H1 (cell line): Measurements from ENCODE around the gene SETX. TPM values are rescaled to one million over a fixed set of nuclear protein-coding genes. Genes with fewer than 3 reads are reported as not detected.

ENCODE experiments used
- CTCF ChIA-PET: fragments of 300-600 bp; sonication (Branson Sonifier 250); formaldehyde crosslinking; loops from one replicate; lab custom pipeline; 2021; ENCODE audit not compliant: partially characterized antibody; lab: Charles Lee
- POLR2A ChIA-PET: fragments of 300-600 bp; sonication (Branson Sonifier 250); formaldehyde crosslinking; loops from one replicate; lab custom pipeline; 2021; ENCODE audit warnings: inconsistent platforms; ENCODE audit not compliant: partially characterized antibody; lab: Charles Lee
- DNase-seq, 2 experiments: peaks; one replicate each; pipeline versions ENCODE4 v3.0.0 to v3.0.0-alpha.2; 2010 to 2022; ENCODE audit warnings: low spot score in 2 of 2, low read depth in 1 of 2, mixed read lengths in 1 of 2
- FAIRE-seq: peaks from 2 replicates; lab custom pipeline; 2011; peaks lifted over from hg19 to GRCh38; lab: Jason Lieb, UNC
- H2AFZ ChIP-seq: 2 replicates; pipeline ENCODE4 v1.8.1; 2012; ENCODE audit warnings: low read length, inconsistent platforms
- H2AK5ac ChIP-seq: 2 replicates; pipeline ENCODE4 v1.6.1; 2013; ENCODE audit warnings: low read depth, low read length
- H2BK120ac ChIP-seq: replicated peaks from 2 replicates; pipeline ENCODE3; 2013; ENCODE audit warnings: low read depth, low read length, inconsistent platforms
- H2BK12ac ChIP-seq: 2 replicates; pipeline ENCODE4 v1.6.1; 2013; ENCODE audit warnings: low read depth, low read length
- H2BK15ac ChIP-seq: 2 replicates; pipeline ENCODE4 v1.6.1; 2013; ENCODE audit warnings: low read length
- H2BK20ac ChIP-seq: 2 replicates; pipeline ENCODE4 v1.6.1; 2013; ENCODE audit warnings: low read length
- H2BK5ac ChIP-seq: 2 replicates; pipeline ENCODE4 v1.6.1; 2013; ENCODE audit warnings: low read depth, low read length
- H3K14ac ChIP-seq: 2 replicates; pipeline ENCODE4 v1.6.1; 2013; ENCODE audit warnings: inconsistent platforms; ENCODE audit not compliant: insufficient read length
- H3K18ac ChIP-seq: 2 replicates; pipeline ENCODE4 v1.6.1; 2013; ENCODE audit warnings: low read length; ENCODE audit errors: extremely low read depth
- H3K23ac ChIP-seq: 2 replicates; pipeline ENCODE4 v1.6.1; 2013; ENCODE audit warnings: inconsistent platforms; ENCODE audit not compliant: insufficient read length
- H3K23me2 ChIP-seq: 2 replicates; pipeline ENCODE4 v1.6.1; 2013; ENCODE audit warnings: low read depth, low read length
- H3K27ac ChIP-seq: 2 replicates; pipeline ENCODE4 v1.6.1; 2011; ENCODE audit warnings: low read depth, low read length, inconsistent platforms
- H3K27me3 ChIP-seq, 4 experiments: replicated peaks in 1 of 4; 1 replicate in 1 of 4; 2 replicates in 3 of 4; pipeline versions ENCODE4 v1.6.1 to v1.8.1; 2011 to 2013; ENCODE audit warnings: low read length in 3 of 4, mild to moderate bottlenecking in 3 of 4, inconsistent platforms in 2 of 4, mixed read lengths in 2 of 4, moderate library complexity in 1 of 4; ENCODE audit not compliant: control insufficient read depth in 3 of 4, insufficient read depth in 3 of 4; ENCODE audit errors: extremely low read depth in 1 of 4
- H3K36me3 ChIP-seq, 4 experiments: 2 replicates each; pipeline versions ENCODE4 v1.6.1 to v1.8.1; 2011 to 2013; ENCODE audit warnings: mild to moderate bottlenecking in 4 of 4, low read length in 3 of 4, moderate library complexity in 2 of 4, control low read depth in 1 of 4, inconsistent platforms in 1 of 4; ENCODE audit not compliant: insufficient read depth in 4 of 4, control insufficient read depth in 2 of 4
- H3K4ac ChIP-seq: replicated peaks from 2 replicates; pipeline ENCODE3; 2013; ENCODE audit warnings: low read length, low read depth, mixed read lengths, inconsistent platforms; ENCODE audit not compliant: insufficient read length
- H3K4me1 ChIP-seq, 4 experiments: replicated peaks in 1 of 4; 1 replicate in 1 of 4; 2 replicates in 3 of 4; pipeline versions ENCODE4 v1.6.1 to v1.8.1; 2011 to 2013; ENCODE audit warnings: low read length in 3 of 4, inconsistent platforms in 2 of 4, mixed read lengths in 1 of 4; ENCODE audit not compliant: insufficient read depth in 4 of 4, control insufficient read depth in 3 of 4
- H3K4me2 ChIP-seq, 2 experiments: 2 replicates each; pipeline versions ENCODE4 v1.6.1 to v1.8.1; 2011 to 2013; ENCODE audit warnings: low read depth in 2 of 2, low read length in 2 of 2, control low read depth in 1 of 2, inconsistent platforms in 1 of 2, mild to moderate bottlenecking in 1 of 2; ENCODE audit not compliant: insufficient read depth in 1 of 2
- H3K4me3 ChIP-seq, 4 experiments: fragments of 200-600, 300-600 bp in 1 of 4; sonication (generic), shearing (Covaris generic), sonication (Bioruptor Twin) in 1 of 4; 2 replicates each; pipeline versions ENCODE4 v1.5.1 to v1.8.1; 2011 to 2016; ENCODE audit warnings: low read length in 4 of 4, low read depth in 3 of 4, control low read depth in 2 of 4, inconsistent platforms in 2 of 4, mild to moderate bottlenecking in 2 of 4, mixed read lengths in 1 of 4, moderate library complexity in 1 of 4; ENCODE audit not compliant: insufficient read depth in 2 of 4; ENCODE audit errors: extremely low read depth in 1 of 4
- H3K56ac ChIP-seq: replicated peaks from 2 replicates; pipeline ENCODE3; 2013; ENCODE audit warnings: low read depth, mild to moderate bottlenecking, mixed read lengths, low read length, inconsistent platforms; ENCODE audit not compliant: insufficient read length
- H3K79me1 ChIP-seq: 2 replicates; pipeline ENCODE4 v1.6.1; 2013; ENCODE audit warnings: low read depth, low read length, control low read depth
- H3K79me2 ChIP-seq, 2 experiments: 2 replicates each; pipeline versions ENCODE4 v1.6.1 to v1.8.1; 2012 to 2013; ENCODE audit warnings: low read length in 2 of 2, mild to moderate bottlenecking in 2 of 2, inconsistent platforms in 1 of 2; ENCODE audit not compliant: insufficient read depth in 2 of 2, control insufficient read depth in 1 of 2
- H3K9ac ChIP-seq, 4 experiments: replicated peaks in 1 of 4; 1 replicate in 1 of 4; 2 replicates in 3 of 4; pipeline versions ENCODE4 v1.6.1 to v1.8.1; 2011 to 2013; ENCODE audit warnings: low read depth in 3 of 4, low read length in 3 of 4, control low read depth in 2 of 4, mild to moderate bottlenecking in 2 of 4, moderate library complexity in 2 of 4, inconsistent platforms in 1 of 4; ENCODE audit errors: extremely low read depth in 1 of 4
- H3K9me3 ChIP-seq, 2 experiments: 2 replicates each; pipeline versions ENCODE4 v1.6.1 to v1.8.1; 2012 to 2013; ENCODE audit warnings: mild to moderate bottlenecking in 2 of 2, moderate library complexity in 2 of 2, control low read depth in 1 of 2, inconsistent platforms in 1 of 2, low read depth in 1 of 2, low read length in 1 of 2, mixed read lengths in 1 of 2; ENCODE audit not compliant: insufficient read depth in 2 of 2
- H4K20me1 ChIP-seq, 2 experiments: replicated peaks in 1 of 2; 2 replicates each; pipeline versions ENCODE3 to v1.8.1; 2011 to 2013; ENCODE audit warnings: inconsistent platforms in 2 of 2, low read length in 2 of 2, mild to moderate bottlenecking in 1 of 2; ENCODE audit not compliant: insufficient read depth in 2 of 2, control insufficient read depth in 1 of 2
- H4K5ac ChIP-seq: 2 replicates; pipeline ENCODE4 v1.6.1; 2013; ENCODE audit warnings: low read length, low read depth, mixed read lengths, inconsistent platforms; ENCODE audit not compliant: insufficient read length
- H4K8ac ChIP-seq: 2 replicates; pipeline ENCODE4 v1.8.0; 2013; ENCODE audit warnings: mild to moderate bottlenecking, moderate library complexity, low read length, inconsistent platforms; ENCODE audit not compliant: insufficient read depth; ENCODE audit errors: extremely low read depth
- H4K91ac ChIP-seq: replicated peaks from 2 replicates; pipeline ENCODE3; 2013; ENCODE audit warnings: low read length, mixed read lengths, inconsistent platforms; ENCODE audit not compliant: insufficient read length
- RAD21 ChIP-seq, 2 experiments: IDR thresholded peaks in 1 of 2; conservative IDR thresholded peaks in 1 of 2; 2 replicates each; pipeline ENCODE4 v1.6.1; 2011; ENCODE audit warnings: low read depth in 2 of 2, low read length in 2 of 2, improper control_type of control experiment in 1 of 2, inconsistent platforms in 1 of 2, mild to moderate bottlenecking in 1 of 2, moderate library complexity in 1 of 2
- RBBP5 ChIP-seq: IDR thresholded peaks from 2 replicates; pipeline ENCODE4 v1.7.1; 2012; ENCODE audit warnings: low read depth, mild to moderate bottlenecking, inconsistent platforms, low read length, moderate library complexity, borderline replicate concordance
- RNF2 ChIP-seq: fragments of 200-900, 300-1000 bp; sonication (generic); IDR thresholded peaks from 2 replicates; pipeline ENCODE4 v1.7.1; 2016; ENCODE audit warnings: borderline replicate concordance, low read depth, mild to moderate bottlenecking, antibody characterized with exemption, low read length; ENCODE audit not compliant: poor library complexity, severe bottlenecking; ENCODE audit errors: missing control alignments
- SUZ12 ChIP-seq: fragments of 200-600 bp; sonication (generic); IDR thresholded peaks from 2 replicates; pipeline ENCODE4 v1.6.1; 2012; ENCODE audit warnings: mild to moderate bottlenecking, inconsistent platforms, low read length, moderate library complexity, mixed read lengths
- TAF7 ChIP-seq: optimal IDR thresholded peaks from 2 replicates; pipeline ENCODE3; 2011; ENCODE audit warnings: low read depth, mild to moderate bottlenecking, inconsistent platforms, low read length, moderate library complexity, borderline replicate concordance
- WGBS, 2 experiments: shearing (Covaris generic) in 1 of 2; methylation state at CpG; one replicate each; pipeline versions ENCODE4 v1.1.6 to v1.1.7; 2013 to 2015; ENCODE audit warnings: low lambda C conversion rate in 2 of 2, mixed read lengths in 2 of 2, inconsistent platforms in 1 of 2, low coverage in 1 of 2, missing lambda C conversion rate in 1 of 2; ENCODE audit not compliant: insufficient replicate concordance in 2 of 2, insufficient coverage in 1 of 2, insufficient read length in 1 of 2; ENCODE audit errors: extremely low coverage in 1 of 2, missing lambda C conversion rate in 1 of 2; 5-methylcytosine and 5-hydroxymethylcytosine counted together
- polyA plus RNA-seq, 7 experiments: library from polyadenylated mRNA; depleted of rRNA in 3 of 7; stranded (reverse) in 5 of 7; unstranded in 2 of 7; fragments of >200 nt in 5 of 7; fragments of 200-250 nt in 2 of 7; gene quantifications; 1 replicate in 5 of 7; 2 replicates in 1 of 7; 4 replicates in 1 of 7; pipeline versions ENCODE4 v1.2.1 to v1.2.3, GENCODE V29; 2011 to 2013; ENCODE audit warnings: missing spikeins in 2 of 7, mixed read lengths in 2 of 7
- total RNA-seq: library from RNA; stranded (reverse); fragmentation: NEBNext Ultra II Directional; extraction: Animal tissue kit (Norgen Biotek cat#: 25700); gene quantifications from 2 replicates; pipeline ENCODE4 v1.2.1, GENCODE V29; 2021

The SETX gene
- total and polyA plus RNA-seq, 2 of the 8 experiments (the other 6 are each of a cell fraction or from before 2014, with no cell fraction given): 15.1 to 37.9 TPM

GRCh38 chr9:132350861-132351315 is 3.9 kb downstream of the SETX start:
- Histone ChIP-seq H3K9ac (no peak overlapping the region), H4K8ac (no peak overlapping the region), H3K4me3 (no peak overlapping the region), H3K23me2 (peaks cover 4% of the 10 kb centered on the region; the same call in 1 of the 2 replicates), H2AK5ac (no peak overlapping the region), H4K5ac (no peak overlapping the region), H3K79me2 (peaks cover 10 to 32% of the 10 kb centered on the region in 2 experiments), H3K4me1 (no peaks in the 10 kb centered on the region; a peak in 1 of 7 replicates), H4K20me1 (peaks cover 4 to 7% of the 10 kb centered on the region in 2 experiments), H2BK15ac (no peak overlapping the region), H2BK20ac (no peak overlapping the region), H3K4ac (no peak overlapping the region), H2BK5ac (no peak overlapping the region), H3K27me3 (no peaks in the 10 kb centered on the region), H4K91ac (no peak overlapping the region), H3K23ac (no peak overlapping the region), H3K14ac (no peak overlapping the region), H3K4me2 (no peak overlapping the region), H3K56ac (no peak overlapping the region), H2BK12ac (no peak overlapping the region)
- FAIRE-seq: no peak
- ChIA-PET POLR2A (interaction anchor here (3.3 kb wide), 1 partner anchor 12 kb away, joined by 9 read pairs; no protein-coding TSS in a partner anchor), CTCF (interaction anchor here (0.8 kb wide), 1 partner anchor 9 kb away, joined by 3 read pairs; no protein-coding TSS in a partner anchor)
- 93% methylated on average over 6 of the region's 6 CpGs; no CpG with 5 or more reads in 1 of the 2 experiments for WGBS, 2 experiments
- TF ChIP-seq RAD21 (IDR thresholded peaks at IDR 0.05 in 1 of 2, conservative IDR thresholded peaks at IDR 0.05 in 1 of 2; ENCODE audit: low read depth in 2 of 2, low read length in 2 of 2) (no peak), TAF7 (no peak), RNF2 (no peak), RBBP5 (no peak), SUZ12 (no peak)
- TF ChIP-seq, all 59 proteins: peak for 0
- Histone ChIP-seq H2AFZ (no peak overlapping the region), H2BK120ac (no peak overlapping the region), H3K9me3 (no peaks in the 10 kb centered on the region), H3K36me3 (peaks cover 10 to 67% (median 44%) of the 10 kb centered on the region in 4 experiments), H3K18ac (no peak overlapping the region), H3K79me1 (peaks cover 4% of the 10 kb centered on the region; the same call in 1 of the 2 replicates), H3K27ac (no peak overlapping the region)
- DNase-seq: no peak
